Neural cell (in vitro differentiated cells): ENCODE data around the gene CEP162.

Experiments
- EP300 ChIP-seq: fragments of 450-650 bp; conservative IDR thresholded peaks from 2 replicates; pipeline ENCODE4 v1.6.1; 2014; ENCODE audit warnings: antibody characterized with exemption, mild to moderate bottlenecking, moderate library complexity; ENCODE audit not compliant: poor library complexity, severe bottlenecking
- TF ChIP-seq, protein P1 (sequence below): fragments of 450-650 bp; IDR thresholded peaks from 2 replicates; pipeline ENCODE4 v1.5.1; 2014; ENCODE audit warnings: antibody characterized with exemption, mild to moderate bottlenecking, moderate library complexity; ENCODE audit not compliant: poor library complexity, severe bottlenecking

DNA sequence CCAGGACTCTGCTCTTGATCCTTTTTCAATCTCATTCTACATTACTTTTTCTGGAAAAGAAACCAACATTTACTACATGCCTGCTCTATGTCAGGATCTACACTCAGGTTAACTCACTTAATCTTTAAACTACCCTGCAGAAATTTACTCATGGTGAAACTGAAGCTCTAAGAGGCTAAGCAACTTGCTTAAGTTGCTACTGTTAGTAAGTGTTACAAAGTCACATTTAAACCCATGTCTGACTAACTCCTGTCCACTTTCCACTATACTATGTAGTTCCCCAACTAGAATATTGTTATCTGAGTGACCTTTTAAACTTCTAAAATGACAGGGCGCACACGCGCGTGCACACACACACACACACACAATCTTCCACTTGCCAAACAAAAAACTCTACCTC, 5.0 kb downstream of the CEP162 start:
- TF ChIP-seq, protein P1, sequence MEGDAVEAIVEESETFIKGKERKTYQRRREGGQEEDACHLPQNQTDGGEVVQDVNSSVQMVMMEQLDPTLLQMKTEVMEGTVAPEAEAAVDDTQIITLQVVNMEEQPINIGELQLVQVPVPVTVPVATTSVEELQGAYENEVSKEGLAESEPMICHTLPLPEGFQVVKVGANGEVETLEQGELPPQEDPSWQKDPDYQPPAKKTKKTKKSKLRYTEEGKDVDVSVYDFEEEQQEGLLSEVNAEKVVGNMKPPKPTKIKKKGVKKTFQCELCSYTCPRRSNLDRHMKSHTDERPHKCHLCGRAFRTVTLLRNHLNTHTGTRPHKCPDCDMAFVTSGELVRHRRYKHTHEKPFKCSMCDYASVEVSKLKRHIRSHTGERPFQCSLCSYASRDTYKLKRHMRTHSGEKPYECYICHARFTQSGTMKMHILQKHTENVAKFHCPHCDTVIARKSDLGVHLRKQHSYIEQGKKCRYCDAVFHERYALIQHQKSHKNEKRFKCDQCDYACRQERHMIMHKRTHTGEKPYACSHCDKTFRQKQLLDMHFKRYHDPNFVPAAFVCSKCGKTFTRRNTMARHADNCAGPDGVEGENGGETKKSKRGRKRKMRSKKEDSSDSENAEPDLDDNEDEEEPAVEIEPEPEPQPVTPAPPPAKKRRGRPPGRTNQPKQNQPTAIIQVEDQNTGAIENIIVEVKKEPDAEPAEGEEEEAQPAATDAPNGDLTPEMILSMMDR: no peak
- TF ChIP-seq EP300: no peak
